ENCODE measurements around the gene DENND2A.
"Not testable (repeated sequence)": the region's sequence is repeated elsewhere in the genome, so short reads cannot be mapped to it uniquely, and the experiment has no call there.

GRCh38 chr7:140553236-140553635, 87.4 kb downstream of the DENND2A start:
- not testable (repeated sequence) for TF ChIP-seq CTCF, EP300, POLR2A, POLR2AphosphoS5 (IDR thresholded peaks at IDR 0.05)

All from gastroesophageal sphincter (tissue), 3 donors.